Measurements from ENCODE around the gene GRID1. TPM values are rescaled to one million over a fixed set of nuclear protein-coding genes. Genes with fewer than 3 reads are reported as not detected.

The GRID1 gene
- polyA plus RNA-seq, 1 of the 3 experiments (the other 2 are of a cell fraction), result 0.13 TPM

DNA sequence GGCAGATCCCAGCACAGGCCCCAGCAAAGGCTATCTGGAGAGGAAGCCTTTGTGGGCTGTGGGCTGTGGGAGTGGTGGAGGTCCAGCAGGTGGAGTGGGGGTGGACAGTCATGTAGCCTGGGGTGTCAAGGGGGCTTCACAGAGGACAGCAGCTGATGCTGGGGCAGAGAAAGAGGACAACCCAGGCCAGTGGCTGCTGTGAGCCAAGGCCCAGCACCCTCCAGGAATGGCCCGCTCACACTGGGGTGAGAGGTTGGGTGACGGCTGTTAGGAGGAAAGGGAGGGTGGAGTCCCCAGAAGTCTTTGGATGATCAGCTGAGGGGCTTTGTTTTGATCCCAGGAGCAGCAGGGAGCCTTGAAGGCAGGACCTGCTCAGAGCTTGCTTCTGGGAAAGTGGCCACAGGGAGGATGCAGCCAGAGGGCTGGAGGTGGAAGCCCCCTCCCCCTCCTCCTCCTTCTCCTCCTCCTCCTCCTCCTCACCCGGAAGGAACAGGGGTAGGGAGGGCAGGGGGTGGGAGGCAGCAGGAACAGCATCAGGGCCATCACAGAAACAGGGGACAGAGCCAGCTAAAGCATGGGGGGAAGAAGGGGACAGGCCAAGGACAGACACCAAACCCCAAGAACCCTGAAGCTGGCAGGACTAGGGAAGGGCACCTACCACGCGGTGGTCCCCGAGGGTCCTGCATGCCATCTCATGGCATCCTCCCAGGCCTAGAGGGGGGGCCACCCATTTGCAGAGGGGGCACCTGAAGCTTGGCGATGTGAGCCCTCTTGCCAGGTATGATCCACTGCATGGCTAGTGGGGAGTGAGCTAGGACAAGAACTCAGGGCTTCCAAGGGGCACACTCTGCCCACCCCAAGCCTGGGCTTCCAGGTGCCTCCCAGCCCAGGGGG, 144.9 kb downstream of the GRID1 start:
- CTCF ChIA-PET, result no interaction called here
- no peak for DNase-seq

DNA sequence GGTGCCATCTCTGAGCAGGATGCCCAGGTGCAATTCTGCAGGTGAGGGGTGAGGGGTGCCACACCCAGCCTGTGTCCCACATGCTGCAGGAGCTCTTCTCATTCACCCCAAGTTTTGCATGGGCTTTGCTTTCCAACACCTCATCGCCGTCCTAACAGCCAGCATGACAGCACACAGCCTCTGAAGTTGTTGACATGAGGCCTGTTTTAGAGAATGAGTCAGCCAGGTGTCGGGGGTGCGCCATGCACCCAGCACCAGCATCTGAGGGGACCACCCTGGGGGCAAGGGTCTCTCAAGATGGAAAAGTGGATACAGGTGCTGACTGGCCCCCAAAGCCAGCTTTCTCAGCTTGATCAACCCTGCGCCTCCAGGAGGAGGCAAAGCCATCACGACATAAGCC, 146.0 kb downstream of the GRID1 start:
- Histone ChIP-seq H3K4me2 (no peak overlapping the region), H3K4me1 (ENCODE audit: control insufficient read depth in 1 of 2, insufficient read depth in 2 of 2, low read depth in 1 of 2, low read length in 1 of 2) (peaks cover 0 to 2% of the 10 kb centered on the region in 2 experiments; a peak in 1 of 4 replicates), H3K36me3 (replicated peaks in 1 of 2; ENCODE audit: control insufficient read depth in 1 of 2, insufficient read depth in 2 of 2, low read length in 1 of 2) (no peaks in the 10 kb centered on the region), H3K79me2 (ENCODE audit: insufficient read depth) (no peaks in the 10 kb centered on the region), H3F3A (replicated peaks; ENCODE audit: insufficient read depth) (no peaks in the 10 kb centered on the region), H3K9me2 (no peaks in the 10 kb centered on the region), H2AFZ (ENCODE audit: low read depth) (no peak overlapping the region), H3K9ac (no peak overlapping the region), H3K27me3 (ENCODE audit: insufficient read depth) (no peaks in the 10 kb centered on the region), H3K27ac (ENCODE audit: low read depth in 2 of 2, low read length in 1 of 2) (no peak overlapping the region), H4K20me1 (ENCODE audit: insufficient read depth) (no peaks in the 10 kb centered on the region), H3K4me3 (ENCODE audit: low read depth in 2 of 2, low read length in 1 of 2) (no peak overlapping the region), H3K9me3 (no peaks in the 10 kb centered on the region)
- TF ChIP-seq RFX5 (IDR thresholded peaks at IDR 0.05; ENCODE audit: low read length), result no peak
- no peak for TF ChIP-seq POLR2AphosphoS5 (IDR thresholded peaks at IDR 0.05; ENCODE audit: low read depth, low read length)
- TF ChIP-seq NFIC (IDR thresholded peaks at IDR 0.05; ENCODE audit: borderline replicate concordance), result no peak
- no peak for TF ChIP-seq RCOR1 (IDR thresholded peaks at IDR 0.05; ENCODE audit: low read length)
- TF ChIP-seq TEAD4 (IDR thresholded peaks at IDR 0.05; ENCODE audit: borderline replicate concordance, insufficient read depth), result no peak
- ChIA-PET POLR2A (no interaction called here), CTCF (no interaction called here)
- no peak for DNase-seq
- whole genome bisulfite sequencing (ENCODE audit: low lambda C conversion rate), result no CpG with 5 or more reads among the region's 6 CpGs

More for the DNA sequence above, 144.9 kb downstream of the GRID1 start:
- no peak overlapping the region for H3K4me2 ChIP-seq
- no peak overlapping the region for H3K9ac ChIP-seq
- 26% methylated on average over 3 of the region's 7 CpGs for WGBS (ENCODE audit: low lambda C conversion rate)
- H3F3A ChIP-seq (replicated peaks; ENCODE audit: insufficient read depth), result no peaks in the 10 kb centered on the region
- H3K79me2 ChIP-seq (ENCODE audit: insufficient read depth), result no peaks in the 10 kb centered on the region
- H4K20me1 ChIP-seq (ENCODE audit: insufficient read depth), result no peaks in the 10 kb centered on the region
- H2AFZ ChIP-seq (ENCODE audit: low read depth), result no peak overlapping the region
- H3K36me3 ChIP-seq (replicated peaks in 1 of 2; ENCODE audit: control insufficient read depth in 1 of 2, insufficient read depth in 2 of 2, low read length in 1 of 2), result no peaks in the 10 kb centered on the region
- H3K4me1 ChIP-seq (ENCODE audit: control insufficient read depth in 1 of 2, insufficient read depth in 2 of 2, low read depth in 1 of 2, low read length in 1 of 2), result peaks cover 0 to 2% of the 10 kb centered on the region in 2 experiments; a peak in 1 of 4 replicates
- no peak overlapping the region for H3K4me3 ChIP-seq (ENCODE audit: low read depth in 2 of 2, low read length in 1 of 2)
- H3K27me3 ChIP-seq (ENCODE audit: insufficient read depth), result no peaks in the 10 kb centered on the region
- TF ChIP-seq NRF1 (IDR thresholded peaks at IDR 0.05; ENCODE audit: low read depth, low read length), result no peak
- TF ChIP-seq EP300 (IDR thresholded peaks at IDR 0.05; ENCODE audit: borderline replicate concordance in 1 of 2, low read depth in 1 of 2, low read length in 1 of 2), result no peak
- TF ChIP-seq, protein P1, sequence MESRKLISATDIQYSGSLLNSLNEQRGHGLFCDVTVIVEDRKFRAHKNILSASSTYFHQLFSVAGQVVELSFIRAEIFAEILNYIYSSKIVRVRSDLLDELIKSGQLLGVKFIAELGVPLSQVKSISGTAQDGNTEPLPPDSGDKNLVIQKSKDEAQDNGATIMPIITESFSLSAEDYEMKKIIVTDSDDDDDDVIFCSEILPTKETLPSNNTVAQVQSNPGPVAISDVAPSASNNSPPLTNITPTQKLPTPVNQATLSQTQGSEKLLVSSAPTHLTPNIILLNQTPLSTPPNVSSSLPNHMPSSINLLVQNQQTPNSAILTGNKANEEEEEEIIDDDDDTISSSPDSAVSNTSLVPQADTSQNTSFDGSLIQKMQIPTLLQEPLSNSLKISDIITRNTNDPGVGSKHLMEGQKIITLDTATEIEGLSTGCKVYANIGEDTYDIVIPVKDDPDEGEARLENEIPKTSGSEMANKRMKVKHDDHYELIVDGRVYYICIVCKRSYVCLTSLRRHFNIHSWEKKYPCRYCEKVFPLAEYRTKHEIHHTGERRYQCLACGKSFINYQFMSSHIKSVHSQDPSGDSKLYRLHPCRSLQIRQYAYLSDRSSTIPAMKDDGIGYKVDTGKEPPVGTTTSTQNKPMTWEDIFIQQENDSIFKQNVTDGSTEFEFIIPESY (IDR thresholded peaks at IDR 0.05; ENCODE audit: borderline replicate concordance, low read depth), result no peak
- TF ChIP-seq EZH2phosphoT487 (IDR thresholded peaks at IDR 0.05; ENCODE audit: borderline replicate concordance, low read depth), result no peak
- TF ChIP-seq YY1 (IDR thresholded peaks at IDR 0.05; ENCODE audit: low read depth), result no peak
- no peak for TF ChIP-seq JUND (IDR thresholded peaks at IDR 0.05)
- H3K9me2 ChIP-seq, result no peaks in the 10 kb centered on the region
- no peaks in the 10 kb centered on the region for H3K9me3 ChIP-seq
- H3K27ac ChIP-seq (ENCODE audit: low read depth in 2 of 2, low read length in 1 of 2), result no peak overlapping the region
- POLR2A ChIA-PET, result interaction anchor here (1.0 kb wide), 1 partner anchor 124 kb away, joined by 3 read pairs; no protein-coding TSS in a partner anchor
